Ectodermal cell (in vitro differentiated cells): Measurements from ENCODE around the gene MYLIP.

ENCODE experiments used
- H3K27ac ChIP-seq: 2 replicates; pipeline ENCODE4 v1.7.0; 2013; ENCODE audit warnings: mild to moderate bottlenecking, low read depth, low read length; ENCODE audit not compliant: insufficient read depth, poor library complexity, severe bottlenecking
- H3K27me3 ChIP-seq: 2 replicates; pipeline ENCODE4 v1.7.0; 2013; ENCODE audit warnings: mild to moderate bottlenecking, low read length; ENCODE audit not compliant: insufficient read depth, control insufficient read depth, poor library complexity, severe bottlenecking
- H3K36me3 ChIP-seq: one replicate; pipeline ENCODE4 v1.7.0; 2013; ENCODE audit warnings: low read length; ENCODE audit not compliant: control insufficient read depth, insufficient read depth
- H3K4me1 ChIP-seq: one replicate; pipeline ENCODE4 v1.7.0; 2013; ENCODE audit warnings: low read length; ENCODE audit not compliant: control insufficient read depth, insufficient read depth
- H3K4me3 ChIP-seq: 2 replicates; pipeline ENCODE4 v1.7.0; 2013; ENCODE audit warnings: low read depth, low read length, control low read depth; ENCODE audit not compliant: insufficient read depth
- H3K9me3 ChIP-seq: 2 replicates; pipeline ENCODE4 v1.7.0; 2013; ENCODE audit warnings: mild to moderate bottlenecking, low read length, moderate library complexity; ENCODE audit not compliant: control insufficient read depth
- WGBS, 2 experiments: methylation state at CpG; one replicate each; pipeline ENCODE4 v1.1.7; 2013; ENCODE audit warnings: missing lambda C conversion rate in 2 of 2; 5-methylcytosine and 5-hydroxymethylcytosine counted together

The MYLIP gene

GRCh38 chr6:16106991-16107787 lies 21.7 kb upstream of the MYLIP start:
- Histone ChIP-seq H3K9me3 (no peaks in the 10 kb centered on the region), H3K4me3 (no peak overlapping the region), H3K4me1 (no peaks in the 10 kb centered on the region), H3K36me3 (no peaks in the 10 kb centered on the region), H3K27ac (no peak overlapping the region), H3K27me3 (no peaks in the 10 kb centered on the region)
- WGBS, 2 experiments, result 97% methylated on average over 8 of the region's 8 CpGs

GRCh38 chr6:16108419-16108818 lies 20.5 kb upstream of the MYLIP start:
- no peaks in the 10 kb centered on the region for H3K27me3 ChIP-seq
- H3K27ac ChIP-seq, result no peak overlapping the region
- 97 to 98% methylated on average over 4 to 5 of the region's 5 CpGs for WGBS, 2 experiments

GRCh38 chr6:16108921-16109658 lies 19.8 kb upstream of the MYLIP start:
- 94 to 97% methylated on average over 5 of the region's 5 CpGs for WGBS, 2 experiments
- no peaks in the 10 kb centered on the region for H3K36me3 ChIP-seq
- no peak overlapping the region for H3K27ac ChIP-seq
- no peaks in the 10 kb centered on the region for H3K9me3 ChIP-seq
- H3K4me3 ChIP-seq, result no peak overlapping the region
- no peaks in the 10 kb centered on the region for H3K27me3 ChIP-seq
- no peaks in the 10 kb centered on the region for H3K4me1 ChIP-seq

More at GRCh38 chr6:16108419-16108818, 20.5 kb upstream of the MYLIP start:
- Histone ChIP-seq H3K36me3 (no peaks in the 10 kb centered on the region), H3K4me1 (no peaks in the 10 kb centered on the region), H3K4me3 (no peak overlapping the region), H3K9me3 (no peaks in the 10 kb centered on the region)

GRCh38 chr6:16109659-16110305 lies 19.1 kb upstream of the MYLIP start:
- no peak overlapping the region for H3K4me3 ChIP-seq
- H3K27ac ChIP-seq, result no peak overlapping the region
- no peaks in the 10 kb centered on the region for H3K9me3 ChIP-seq
- no peaks in the 10 kb centered on the region for H3K27me3 ChIP-seq
- H3K4me1 ChIP-seq, result no peaks in the 10 kb centered on the region
- no peaks in the 10 kb centered on the region for H3K36me3 ChIP-seq
- WGBS, 2 experiments, result 77 to 81% methylated on average over 4 of the region's 4 CpGs

GRCh38 chr6:16118825-16119224 lies 10.1 kb upstream of the MYLIP start:
- Histone ChIP-seq H3K4me1 (no peaks in the 10 kb centered on the region), H3K9me3 (no peaks in the 10 kb centered on the region), H3K36me3 (no peaks in the 10 kb centered on the region), H3K27ac (no peak overlapping the region), H3K4me3 (no peak overlapping the region), H3K27me3 (no peaks in the 10 kb centered on the region)
- WGBS, 2 experiments, result 93 to 97% methylated on average over 4 of the region's 4 CpGs

- Histone ChIP-seq H3K27ac (no peak overlapping the region), H3K4me3 (no peak overlapping the region), H3K9me3 (no peaks in the 10 kb centered on the region), H3K27me3 (no peaks in the 10 kb centered on the region), H3K4me1 (no peaks in the 10 kb centered on the region), H3K36me3 (no peaks in the 10 kb centered on the region)
- 96% methylated on average over 3 of the region's 3 CpGs for WGBS, 2 experiments
Observed at GRCh38 chr6:16121339-16121738, 7.5 kb upstream of the MYLIP start.

GRCh38 chr6:16122197-16122596 lies 6.7 kb upstream of the MYLIP start:
- no peaks in the 10 kb centered on the region for H3K36me3 ChIP-seq
- no peaks in the 10 kb centered on the region for H3K9me3 ChIP-seq
- H3K4me3 ChIP-seq, result no peak overlapping the region
- no peaks in the 10 kb centered on the region for H3K27me3 ChIP-seq
- H3K27ac ChIP-seq, result no peak overlapping the region
- H3K4me1 ChIP-seq, result no peaks in the 10 kb centered on the region

GRCh38 chr6:16124198-16125180 lies 4.4 kb upstream of the MYLIP start:
- Histone ChIP-seq H3K27ac (no peak overlapping the region), H3K9me3 (no peaks in the 10 kb centered on the region), H3K36me3 (no peaks in the 10 kb centered on the region), H3K4me3 (no peak overlapping the region), H3K27me3 (peaks cover 2% of the 10 kb centered on the region), H3K4me1 (no peaks in the 10 kb centered on the region)
- WGBS, 2 experiments, result 84 to 89% methylated on average over 5 of the region's 6 CpGs

GRCh38 chr6:16126056-16126455 lies 2.8 kb upstream of the MYLIP start:
- H3K9me3 ChIP-seq, result no peaks in the 10 kb centered on the region
- WGBS, 2 experiments, result 97 to 100% methylated on average over 2 to 3 of the region's 3 CpGs
- peaks cover 16% of the 10 kb centered on the region for H3K27me3 ChIP-seq
- H3K4me1 ChIP-seq, result peaks cover 5% of the 10 kb centered on the region
- H3K36me3 ChIP-seq, result no peaks in the 10 kb centered on the region
- H3K27ac ChIP-seq, result no peak overlapping the region
- no peak overlapping the region for H3K4me3 ChIP-seq
